HG02970 (cell line): Measurements from ENCODE around the gene MOGAT3.
A peak's percentile ranks its signal among the peaks of the same experiment; 100 is the strongest.

Source experiments
- ATAC-seq: cut with Tn5 transposase; IDR thresholded peaks from one replicate; pipeline ENCODE4 v1.9.1; 2021; ENCODE audit warnings: mild to moderate bottlenecking, moderate library complexity, moderate number of reproducible peaks; ENCODE audit not compliant: unreplicated experiment, low FRiP score

MOGAT3 gene, protein sequence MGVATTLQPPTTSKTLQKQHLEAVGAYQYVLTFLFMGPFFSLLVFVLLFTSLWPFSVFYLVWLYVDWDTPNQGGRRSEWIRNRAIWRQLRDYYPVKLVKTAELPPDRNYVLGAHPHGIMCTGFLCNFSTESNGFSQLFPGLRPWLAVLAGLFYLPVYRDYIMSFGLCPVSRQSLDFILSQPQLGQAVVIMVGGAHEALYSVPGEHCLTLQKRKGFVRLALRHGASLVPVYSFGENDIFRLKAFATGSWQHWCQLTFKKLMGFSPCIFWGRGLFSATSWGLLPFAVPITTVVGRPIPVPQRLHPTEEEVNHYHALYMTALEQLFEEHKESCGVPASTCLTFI

DNA sequence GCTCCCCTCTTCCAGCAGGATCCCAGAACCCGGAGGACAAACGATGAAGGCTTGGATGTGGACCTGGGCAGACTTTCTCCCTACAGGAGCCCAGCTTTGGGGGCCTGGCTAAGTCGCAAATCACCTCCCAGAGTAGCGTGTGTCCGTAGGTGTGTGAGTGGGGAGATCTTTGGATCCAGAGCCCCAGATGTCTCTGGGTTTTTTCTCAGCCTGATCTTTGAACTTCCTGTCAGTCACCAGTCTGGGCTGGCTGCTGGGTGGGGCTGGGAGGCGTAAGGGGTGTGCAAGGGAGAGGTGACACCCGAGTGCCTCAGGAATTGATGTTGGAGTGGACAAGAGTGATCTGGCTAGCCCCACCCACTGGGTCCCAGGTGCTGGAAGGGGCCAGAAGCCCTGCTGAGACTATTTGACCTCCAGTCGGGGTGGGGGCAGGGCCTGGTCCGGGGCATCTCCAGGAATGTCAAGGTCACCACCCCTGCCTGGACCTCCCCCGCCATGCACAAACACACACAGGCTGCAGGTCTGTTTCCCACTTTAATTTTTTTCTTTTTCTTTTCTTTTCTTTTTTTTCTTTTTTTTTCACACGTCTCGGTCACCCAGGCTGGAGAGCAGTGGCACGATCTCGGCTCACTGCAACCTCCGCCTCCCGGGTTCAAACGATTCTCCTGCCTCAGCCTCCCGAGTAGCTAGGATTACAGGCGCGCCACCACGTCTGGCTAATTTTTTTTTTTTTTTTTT lies at the start of gene MOGAT3:
TSS of gene MOGAT3 (minus strand) at position 175 of the 738 bp plus-strand sequence. CDS start 182 bp downstream, outside the sequence.
- ATAC-seq: no peak

DNA sequence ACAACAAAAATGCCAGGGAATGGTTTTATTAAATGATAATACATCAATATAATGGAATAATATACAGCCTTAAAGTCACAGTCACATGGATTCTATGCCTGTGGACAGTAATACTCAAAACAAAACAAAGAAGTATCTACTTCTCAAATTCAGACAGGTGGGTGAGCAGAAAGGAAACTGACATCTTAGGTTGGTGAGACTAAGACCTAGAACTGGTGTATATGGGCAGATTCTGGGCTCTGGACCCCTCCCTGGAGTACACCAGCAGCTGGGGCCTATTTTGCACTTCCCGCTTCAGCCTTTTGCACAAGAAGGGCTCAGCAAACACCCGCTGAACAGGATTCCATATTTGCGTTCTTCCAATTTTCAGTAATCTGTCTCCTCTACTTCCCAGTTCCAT lies 49.5 kb upstream of the MOGAT3 start:
- ATAC-seq: no peak

DNA sequence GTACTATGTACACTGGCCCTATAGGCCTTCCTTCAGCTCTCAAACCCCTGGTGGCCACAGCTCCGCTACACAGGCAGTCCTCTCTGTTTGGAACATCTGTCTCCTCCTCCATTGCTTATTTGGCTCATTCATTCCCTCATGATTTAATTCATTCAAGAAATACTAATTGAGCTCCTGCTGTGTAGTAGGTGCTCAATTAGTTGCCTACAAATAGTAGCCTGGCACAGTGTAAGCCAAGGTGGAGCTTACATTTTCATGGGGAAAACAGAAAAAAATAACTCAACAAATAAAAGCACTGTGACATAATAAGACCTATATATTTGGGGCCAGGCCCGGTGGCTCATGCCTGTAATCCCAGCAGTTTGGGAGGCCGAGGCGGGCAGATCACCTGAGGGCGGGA lies 47.4 kb upstream of the MOGAT3 start:
- ATAC-seq: no peak

DNA sequence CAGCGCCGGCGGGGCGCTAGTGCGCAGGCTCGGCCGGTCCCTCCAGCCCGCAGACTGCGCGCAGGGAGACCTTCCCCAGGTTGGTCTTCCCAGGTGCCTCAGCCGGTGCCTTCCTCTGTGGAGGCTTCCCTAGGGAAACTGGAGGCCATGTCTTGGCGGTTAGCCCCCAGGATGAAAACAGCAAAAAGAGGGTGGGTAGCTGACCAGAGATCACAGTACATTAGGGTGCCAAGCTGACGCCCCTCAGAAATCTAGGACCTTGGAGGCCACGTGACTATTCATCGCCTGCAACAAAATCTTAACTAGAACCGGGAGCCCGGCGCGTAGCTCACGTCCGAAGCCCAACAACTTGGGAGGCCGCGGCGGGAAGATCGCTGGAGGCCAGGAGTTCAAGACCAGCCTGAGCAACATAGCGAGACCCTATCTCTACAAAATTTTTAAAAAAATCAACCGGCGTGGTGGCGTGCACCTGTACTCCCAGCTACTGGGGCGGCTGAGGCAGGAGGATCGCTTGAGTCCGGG lies 44.4 kb upstream of the MOGAT3 start:
- ATAC-seq: no peak

DNA sequence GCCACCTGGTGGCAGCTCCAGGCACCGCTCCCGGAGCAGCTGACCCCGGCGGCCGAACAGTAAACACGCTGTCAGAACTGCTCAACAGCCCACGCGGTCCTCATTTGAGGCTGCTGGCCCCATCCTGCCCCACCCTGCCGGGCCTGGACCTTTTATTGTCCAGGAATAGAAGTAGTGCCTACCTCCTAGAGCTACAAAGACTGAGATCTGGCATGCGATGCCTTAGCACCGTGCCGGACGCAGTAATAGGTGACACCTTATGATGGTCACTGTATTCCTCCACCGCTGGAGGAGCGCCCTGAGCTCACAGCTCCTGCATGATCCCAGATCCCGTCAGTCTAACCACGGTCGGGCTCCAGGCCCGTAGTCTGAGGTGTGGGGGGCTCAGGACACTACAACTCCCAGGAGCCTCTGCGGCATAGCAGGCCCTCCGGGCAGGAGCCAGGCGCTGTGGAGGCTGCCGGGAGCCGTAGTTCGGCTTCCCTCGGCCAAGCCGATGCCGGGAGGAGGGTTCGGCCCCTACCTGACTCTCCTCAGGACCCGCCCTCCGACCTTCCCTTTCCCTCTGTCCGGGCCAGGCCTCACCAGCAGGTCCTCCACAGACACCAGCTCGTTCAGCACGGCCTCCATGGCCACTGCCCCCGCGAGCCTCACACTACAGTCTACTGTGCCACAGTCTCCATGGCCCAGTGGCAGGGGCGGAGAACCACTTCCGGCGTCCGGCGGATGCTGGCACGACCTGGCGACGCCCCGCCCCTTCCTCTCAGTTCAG lies 43.7 kb upstream of the MOGAT3 start, which contains the start of gene FIS1:
TSS of gene FIS1 (minus strand) at position 707 of the 772 bp plus-strand sequence. CDS start at position 630, 77 bp downstream.
- ATAC-seq: peak; percentile 81

DNA sequence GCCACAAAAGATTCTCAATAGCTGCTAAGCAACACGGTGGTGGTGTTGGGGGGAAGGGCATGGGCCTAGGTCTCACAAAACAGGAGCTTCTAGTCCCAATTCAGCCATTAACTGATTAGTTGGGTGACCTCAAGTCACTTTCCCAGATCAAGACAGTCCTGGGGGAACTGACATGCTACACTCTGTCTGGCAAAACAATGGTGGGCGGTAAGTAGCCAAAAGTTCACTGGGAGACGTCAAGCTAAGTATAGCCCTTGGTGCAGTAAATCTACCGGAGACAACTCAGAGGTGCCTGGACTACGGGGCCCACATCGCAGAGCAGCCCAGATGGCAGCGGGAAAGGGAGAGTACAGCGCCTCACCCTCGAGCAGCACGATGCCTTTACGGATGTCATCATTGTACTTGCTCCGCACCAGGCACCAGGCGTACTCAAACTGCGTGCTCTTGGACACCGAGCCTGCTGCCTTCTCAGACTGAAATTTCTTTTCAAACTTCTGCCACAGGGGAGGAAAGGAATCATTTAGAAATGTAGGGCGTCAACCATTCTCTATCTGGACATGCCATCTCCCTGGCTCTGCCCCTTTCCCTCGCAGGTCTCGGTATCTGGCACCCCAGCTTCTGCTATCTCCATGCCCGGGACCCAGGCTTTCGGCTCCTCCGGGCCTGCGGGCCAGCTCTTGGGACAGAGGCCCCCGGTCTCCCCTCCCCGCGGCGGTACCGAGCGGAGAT lies 43.0 kb upstream of the MOGAT3 start:
- no peak for ATAC-seq

DNA sequence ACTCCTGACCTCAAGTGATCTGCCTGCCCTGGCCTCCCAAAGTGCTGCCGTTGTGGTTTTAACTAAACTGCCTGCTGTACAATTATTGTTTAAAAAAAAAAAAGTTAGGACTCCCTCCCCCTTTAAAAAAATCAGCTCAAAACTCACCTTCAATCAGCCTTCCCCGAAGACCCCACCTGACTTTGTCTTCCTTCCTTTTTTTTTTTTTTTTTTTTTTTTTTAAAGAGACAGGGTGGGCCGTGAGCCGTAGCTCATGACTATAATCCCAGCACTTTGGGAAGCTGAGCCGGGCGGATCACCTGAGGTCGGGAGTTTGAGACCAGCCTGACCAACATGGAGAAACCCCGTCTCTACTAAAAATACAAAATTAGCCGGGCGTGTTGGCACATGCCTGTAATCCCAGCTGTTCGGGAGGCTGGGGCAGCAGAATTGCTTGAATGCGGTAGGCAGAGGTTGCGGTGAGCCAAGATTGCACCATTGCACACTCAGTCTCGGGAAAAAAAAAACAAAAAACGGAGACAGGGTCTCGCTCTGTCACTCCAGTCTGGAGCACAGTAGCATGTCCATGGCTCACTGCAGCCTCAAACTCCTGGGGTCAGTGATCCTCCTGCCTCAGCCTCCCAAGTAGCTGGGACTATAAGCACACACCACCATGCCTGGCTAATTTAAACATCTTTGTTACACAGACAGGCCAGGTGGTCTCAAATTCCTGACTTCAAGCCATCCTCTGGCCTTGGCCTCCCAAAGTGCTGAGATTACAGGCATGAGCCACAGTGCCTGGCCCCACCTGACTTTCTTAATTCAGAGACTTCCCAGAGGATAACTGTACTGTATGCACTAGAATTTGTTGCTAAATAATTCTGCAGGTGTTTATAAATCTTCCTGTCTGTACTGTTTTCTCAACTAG lies 40.9 kb upstream of the MOGAT3 start:
- ATAC-seq: no peak

DNA sequence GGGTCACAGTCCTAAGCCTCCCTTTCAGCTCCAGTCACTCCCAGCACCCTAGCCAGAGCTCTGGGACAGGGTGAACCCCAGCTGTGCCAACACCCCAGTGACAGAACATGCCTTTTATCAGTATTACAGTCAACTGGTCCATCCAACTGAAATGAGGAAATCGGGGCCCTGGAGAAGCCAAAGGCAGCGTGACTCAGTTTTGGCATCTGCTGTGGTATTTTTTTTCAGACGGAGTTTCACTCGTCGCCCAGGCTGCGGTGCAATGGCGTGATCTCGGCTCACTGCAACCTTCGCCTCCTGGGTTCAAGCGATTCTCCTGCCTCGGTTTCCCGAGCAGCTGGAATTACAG lies 40.2 kb upstream of the MOGAT3 start:
- no peak for ATAC-seq

DNA sequence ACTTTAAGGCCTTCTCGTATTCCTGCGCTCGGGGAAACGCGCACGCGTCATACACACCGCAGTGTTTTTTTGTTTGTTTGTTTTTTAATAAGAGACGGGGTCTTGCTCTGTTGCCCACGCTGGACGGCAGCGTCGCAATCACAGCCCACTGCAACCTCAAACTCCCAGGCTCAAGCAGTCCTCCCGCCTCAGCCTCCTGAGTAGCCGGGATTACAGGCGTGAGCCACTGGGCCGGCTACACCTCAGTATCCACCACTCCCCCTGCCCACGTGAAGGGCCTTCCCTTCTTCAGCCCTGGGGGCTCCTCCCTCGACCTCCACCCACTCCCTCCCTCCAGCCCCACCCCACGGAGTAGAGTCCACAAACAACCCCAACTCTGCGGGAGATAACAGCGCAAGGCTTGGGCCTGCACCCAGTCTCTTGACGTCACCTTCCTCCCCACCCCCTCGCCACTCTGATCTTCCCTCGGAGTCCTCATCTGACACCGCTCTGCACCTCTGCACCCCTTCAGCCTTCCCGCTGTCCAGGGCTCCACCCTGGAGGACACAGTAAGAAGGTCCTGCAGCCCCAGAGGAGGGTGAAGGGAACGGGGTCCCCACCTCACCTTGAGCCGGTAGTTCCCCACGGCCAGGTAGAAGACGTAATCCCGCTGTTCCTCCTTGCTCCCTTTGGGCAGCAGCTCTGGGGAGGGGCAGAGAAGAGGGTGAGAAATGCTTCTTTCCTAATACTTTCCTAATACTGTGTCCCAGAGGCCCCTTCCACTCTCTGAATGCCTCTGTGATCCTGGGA lies 39.6 kb upstream of the MOGAT3 start:
- no peak for ATAC-seq

DNA sequence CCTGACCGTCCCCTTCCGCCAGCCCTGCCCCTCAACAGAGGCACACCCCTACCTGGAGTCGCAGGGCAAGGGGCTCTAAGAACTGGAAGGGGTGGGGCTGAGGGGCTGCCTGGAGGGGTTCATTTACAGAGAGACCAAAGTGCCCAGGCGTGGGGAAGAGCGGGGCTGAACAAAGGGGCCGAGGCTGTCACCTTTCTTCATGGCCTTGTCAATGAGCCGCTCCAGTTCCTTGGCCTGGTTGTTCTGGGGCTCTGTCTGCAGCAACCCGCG lies 39.0 kb upstream of the MOGAT3 start:
- no peak for ATAC-seq

DNA sequence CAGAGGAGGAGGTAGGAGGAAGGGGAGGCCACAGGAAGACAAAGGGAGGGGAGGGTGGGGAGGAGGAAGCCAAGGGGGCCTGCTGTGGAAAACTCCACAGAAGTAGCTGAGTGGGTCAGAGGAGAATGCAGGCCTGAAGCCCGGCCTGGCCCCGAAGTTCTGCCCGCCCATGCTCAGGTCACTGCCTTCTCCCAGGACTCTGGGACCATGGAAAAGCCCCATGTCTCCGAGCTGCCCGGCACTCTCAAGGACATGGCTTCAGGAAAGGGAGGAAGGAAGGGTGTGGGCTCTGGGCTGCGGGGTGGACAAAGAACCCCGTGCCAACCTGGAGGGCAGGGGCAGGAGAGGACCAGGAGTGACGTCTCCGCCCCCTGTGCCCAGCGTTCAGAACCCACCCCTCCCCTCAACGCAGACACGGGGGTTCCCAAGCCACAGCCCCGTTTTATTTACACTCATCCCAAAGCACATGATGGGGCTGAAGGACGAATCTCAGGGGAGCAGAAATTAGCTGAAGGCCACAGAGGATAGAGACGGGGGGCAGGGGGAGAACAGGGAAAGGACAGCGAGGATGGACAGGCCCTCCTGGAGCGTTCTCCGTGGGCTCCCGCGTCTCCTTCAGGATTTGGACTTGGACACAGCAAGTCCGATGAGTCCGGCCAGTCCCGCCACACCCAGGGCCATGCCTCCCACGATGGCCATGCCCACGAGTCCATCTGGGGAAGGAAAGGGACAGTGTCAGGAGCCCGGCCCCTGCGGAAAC lies 38.5 kb upstream of the MOGAT3 start:
- ATAC-seq: no peak

DNA sequence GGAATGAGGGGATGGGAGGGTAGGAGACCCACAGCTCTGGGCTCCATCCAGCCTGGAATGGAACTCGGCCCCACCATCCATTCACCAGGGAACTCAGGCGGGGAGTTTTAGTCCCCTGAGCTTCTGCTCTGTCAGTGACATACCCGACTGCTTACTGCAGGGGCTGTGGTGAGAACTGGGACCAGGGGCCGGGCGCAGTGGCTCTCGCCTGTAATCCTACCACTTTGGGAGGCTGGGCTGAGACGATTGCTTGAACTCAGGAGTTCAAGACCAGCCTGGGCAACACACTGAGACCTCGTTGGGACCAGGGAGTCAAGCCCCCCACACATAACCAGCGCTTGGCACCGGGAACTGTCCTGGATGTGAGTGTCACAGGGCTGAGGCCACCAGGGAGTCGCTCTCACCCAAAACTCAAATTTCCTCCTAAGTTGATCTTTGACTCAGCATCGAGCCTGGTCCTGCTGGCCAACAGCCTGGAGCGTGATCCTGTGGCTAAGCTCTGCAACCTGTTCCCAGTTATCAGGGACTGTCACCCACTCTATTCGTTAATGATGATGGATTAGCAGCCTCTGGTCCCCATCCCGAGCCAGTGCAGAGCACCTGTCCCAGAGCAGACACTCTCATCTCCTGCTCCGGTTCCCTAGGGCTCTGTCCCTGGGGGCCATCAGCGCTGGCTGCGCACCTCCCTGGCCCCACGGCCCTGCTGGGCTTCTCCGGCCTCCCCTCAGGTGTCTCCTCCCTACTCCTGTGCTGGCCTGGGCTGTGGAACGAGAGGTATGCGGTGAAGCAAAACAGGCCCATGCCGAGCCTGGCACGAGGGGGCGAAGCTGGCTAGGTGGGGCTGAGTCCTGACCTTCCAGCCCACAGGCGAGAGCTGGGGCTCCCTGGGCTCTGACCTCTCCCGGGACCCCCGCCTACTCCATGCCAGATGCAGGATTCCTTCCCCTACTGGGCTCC lies 37.7 kb upstream of the MOGAT3 start:
- no peak for ATAC-seq

DNA sequence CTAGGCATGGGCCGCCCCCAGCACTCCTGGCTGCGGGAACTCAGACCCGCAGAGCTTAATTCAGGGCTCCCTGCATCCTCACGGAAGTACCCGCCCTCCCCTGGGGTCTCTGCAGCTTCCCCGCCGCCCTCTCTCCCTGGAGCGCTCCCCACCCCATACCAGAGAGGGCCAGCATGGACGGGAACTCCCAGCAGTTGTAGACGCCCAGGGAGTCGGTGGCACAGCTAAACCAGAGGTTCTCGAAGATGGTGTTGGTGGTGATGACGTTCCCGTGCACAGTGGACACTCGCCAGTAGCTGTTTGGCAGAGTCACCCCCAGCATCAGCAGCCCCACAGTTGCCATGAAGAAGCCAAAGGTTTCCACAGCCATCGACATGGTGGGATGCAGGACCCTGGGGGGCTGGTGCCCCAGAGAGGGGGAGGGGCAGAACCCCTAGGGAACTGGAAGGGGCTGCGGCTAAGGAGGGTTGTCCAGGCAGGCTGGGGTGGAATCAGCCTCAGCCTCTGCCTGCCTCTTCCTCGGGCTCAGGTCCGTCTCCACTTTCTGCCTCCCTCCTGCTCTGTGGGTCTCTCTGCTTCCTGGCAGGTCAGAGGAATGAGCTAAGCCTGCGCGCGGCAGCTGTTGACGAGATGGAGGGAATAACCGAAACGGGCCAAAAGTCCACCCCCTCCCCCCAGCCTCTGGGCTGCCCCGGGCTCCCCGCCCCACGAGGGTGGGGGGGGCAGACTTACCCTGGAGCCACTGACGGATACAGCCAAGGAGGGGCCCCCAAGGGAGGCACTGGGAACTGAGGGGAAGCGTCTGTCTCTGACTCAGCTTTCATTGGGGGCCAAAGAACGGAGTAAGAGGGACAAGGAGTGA lies 36.6 kb upstream of the MOGAT3 start, which contains the start of gene CLDN15:
TSS of gene CLDN15 (minus strand) at position 597 of the 862 bp plus-strand sequence. CDS start at position 376, 221 bp downstream.
- ATAC-seq: no peak

DNA sequence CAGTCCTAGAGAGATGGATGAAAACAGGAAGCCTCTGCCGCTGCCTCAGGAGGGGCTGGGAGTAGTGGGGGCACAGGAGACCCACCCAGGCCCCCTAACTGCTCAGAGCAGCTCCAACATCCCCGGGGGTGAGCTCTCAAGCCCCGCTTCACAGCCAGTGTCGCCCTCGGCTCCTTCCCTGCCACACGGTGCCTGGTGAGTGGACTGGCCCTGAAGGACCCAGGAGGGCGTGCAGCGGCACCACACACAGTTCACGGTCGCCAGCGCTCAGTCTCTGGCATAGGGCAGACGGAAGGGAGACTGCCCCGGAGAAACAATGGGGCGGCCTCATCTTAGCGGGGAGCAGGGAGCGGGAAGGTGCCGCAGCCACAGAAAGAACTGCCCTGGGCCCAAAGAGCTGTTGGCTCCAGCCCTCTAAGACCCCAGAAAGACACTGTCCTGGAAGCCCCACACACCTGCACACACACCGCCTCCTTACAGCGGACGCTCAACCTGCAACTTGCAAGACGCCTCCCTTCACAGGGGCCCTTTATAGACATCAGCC lies 35.5 kb upstream of the MOGAT3 start:
- ATAC-seq: no peak

DNA sequence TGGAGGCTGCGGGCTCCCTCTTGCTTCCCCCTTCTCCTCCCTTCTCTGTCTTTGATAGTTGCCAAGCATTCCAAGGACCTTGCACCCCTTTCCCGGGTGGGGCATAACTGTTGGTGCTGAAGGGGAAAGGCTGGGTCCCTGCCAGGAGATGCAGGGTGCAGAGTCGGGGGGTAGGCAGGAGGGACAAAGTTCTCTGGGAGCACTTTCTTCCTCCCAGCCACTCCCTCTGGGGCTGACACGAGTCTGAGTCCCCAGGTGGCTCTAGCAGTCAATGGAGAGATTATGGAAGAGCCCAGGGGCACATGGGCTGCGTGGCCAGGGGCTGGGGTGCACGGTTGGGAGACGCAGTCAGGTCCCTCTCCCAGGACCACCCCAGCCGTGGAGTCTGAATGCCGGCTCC lies 34.7 kb upstream of the MOGAT3 start:
- ATAC-seq: no peak

DNA sequence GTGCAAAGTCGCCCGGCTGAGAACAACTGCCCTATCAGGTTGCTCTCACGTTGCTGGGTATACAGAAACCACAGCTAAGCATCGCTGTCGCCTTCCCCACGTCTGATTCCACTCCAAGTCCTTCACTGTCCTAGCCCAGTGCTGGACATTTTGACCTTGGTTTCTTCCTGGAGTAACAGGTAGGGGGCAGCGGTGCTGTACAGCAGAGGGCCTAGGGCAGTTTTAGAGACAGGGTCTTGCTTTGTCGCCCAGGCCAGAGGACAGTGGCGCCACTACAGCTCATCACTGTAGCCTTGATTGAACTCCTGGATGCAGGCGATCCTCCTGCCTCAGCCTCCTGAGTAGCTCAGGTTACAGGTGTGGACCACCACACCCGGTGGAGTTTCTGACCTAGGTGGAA lies 34.2 kb upstream of the MOGAT3 start:
- ATAC-seq: no peak
